NCI-H1694 treated with DMSO at 0.1 percent for 48 hours (cell line): ENCODE measurements around the gene CPT1B.
A peak's percentile ranks its signal among the peaks of the same experiment; 100 is the strongest.
"Not testable (repeated sequence)": the region's sequence is repeated elsewhere in the genome, so short reads cannot be mapped to it uniquely, and the experiment has no call there.

Source experiments
- DNase-seq: peaks from one replicate; lab custom pipeline; 2025; lab: John Stamatoyannopoulos, UW

Gene CPT1B

GRCh38 chr22:50527921-50528681 is 50.1 kb downstream of the CPT1B start:
- DNase-seq = no peak

GRCh38 chr22:50526834-50527801 is 51.1 kb downstream of the CPT1B start:
- no peak for DNase-seq

- DNase-seq = peak; percentile 65
Observed at GRCh38 chr22:50526108-50526833, 52.0 kb downstream of the CPT1B start.

- DNase-seq = no peak
Observed at GRCh38 chr22:50525858-50526107, 52.4 kb downstream of the CPT1B start.

- DNase-seq = peak; percentile 94
Observed at GRCh38 chr22:50525104-50525857, 52.9 kb downstream of the CPT1B start, which contains the start of gene SCO2. SCO2 (minus strand) TSS chr22:50525598; CDS start chr22:50524411, 1,187 bp downstream.

- DNase-seq = peak; percentile 12
Observed at GRCh38 chr22:50524676-50525103, 53.5 kb downstream of the CPT1B start.

GRCh38 chr22:50523806-50524675 is 54.2 kb downstream of the CPT1B start:
- DNase-seq = no peak

- no peak for DNase-seq
Observed at GRCh38 chr22:50523458-50523805, 54.8 kb downstream of the CPT1B start.

- DNase-seq = no peak
Observed at GRCh38 chr22:50522806-50523438, 55.3 kb downstream of the CPT1B start.

GRCh38 chr22:50522208-50522805 is 55.9 kb downstream of the CPT1B start:
- DNase-seq = no peak

- no peak for DNase-seq
Observed at GRCh38 chr22:50521710-50522109, 56.5 kb downstream of the CPT1B start.

- DNase-seq = no peak
Observed at GRCh38 chr22:50520826-50521453, 57.3 kb downstream of the CPT1B start.

- not testable (repeated sequence) for DNase-seq
Observed at GRCh38 chr22:50520184-50520583, 58.0 kb downstream of the CPT1B start.

- no peak for DNase-seq
Observed at GRCh38 chr22:50519151-50519550, 59.1 kb downstream of the CPT1B start.
